Inferior parietal cortex (tissue), 1 donor: Measurements from ENCODE around the gene TMEM184A.
"Not testable (repeated sequence)": the region's sequence is repeated elsewhere in the genome, so short reads cannot be mapped to it uniquely, and the experiment has no call there.

Source experiments
- DNase-seq: peaks from one replicate; pipeline ENCODE4 v3.0.0-alpha.2; 2016; ENCODE audit errors: extremely low spot score

Gene TMEM184A

GRCh38 chr7:1590476-1590875, 34.5 kb upstream of the TMEM184A start:
- DNase-seq: no peak

DNA sequence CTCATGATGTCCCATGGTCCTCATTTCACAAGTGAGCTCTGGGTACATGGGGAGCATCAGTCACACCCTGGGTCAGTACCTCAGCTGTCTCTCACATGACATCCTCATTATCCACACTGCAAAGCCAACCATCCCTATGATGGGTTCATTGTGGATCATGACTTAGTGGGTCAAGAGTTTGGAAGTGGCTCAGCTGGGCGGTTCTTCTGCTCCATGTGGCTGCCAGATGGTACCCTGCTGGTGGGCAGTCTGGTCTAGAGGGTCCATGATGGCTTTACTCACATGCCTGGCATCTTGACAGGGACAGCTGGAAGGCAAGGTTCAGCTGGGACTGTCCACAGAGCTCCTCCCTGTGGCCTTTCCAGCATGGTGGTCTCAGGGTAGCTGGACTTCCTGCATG, 33.0 kb upstream of the TMEM184A start:
- no peak for DNase-seq

GRCh38 chr7:1587738-1588137, 31.7 kb upstream of the TMEM184A start:
- DNase-seq: no peak

DNA sequence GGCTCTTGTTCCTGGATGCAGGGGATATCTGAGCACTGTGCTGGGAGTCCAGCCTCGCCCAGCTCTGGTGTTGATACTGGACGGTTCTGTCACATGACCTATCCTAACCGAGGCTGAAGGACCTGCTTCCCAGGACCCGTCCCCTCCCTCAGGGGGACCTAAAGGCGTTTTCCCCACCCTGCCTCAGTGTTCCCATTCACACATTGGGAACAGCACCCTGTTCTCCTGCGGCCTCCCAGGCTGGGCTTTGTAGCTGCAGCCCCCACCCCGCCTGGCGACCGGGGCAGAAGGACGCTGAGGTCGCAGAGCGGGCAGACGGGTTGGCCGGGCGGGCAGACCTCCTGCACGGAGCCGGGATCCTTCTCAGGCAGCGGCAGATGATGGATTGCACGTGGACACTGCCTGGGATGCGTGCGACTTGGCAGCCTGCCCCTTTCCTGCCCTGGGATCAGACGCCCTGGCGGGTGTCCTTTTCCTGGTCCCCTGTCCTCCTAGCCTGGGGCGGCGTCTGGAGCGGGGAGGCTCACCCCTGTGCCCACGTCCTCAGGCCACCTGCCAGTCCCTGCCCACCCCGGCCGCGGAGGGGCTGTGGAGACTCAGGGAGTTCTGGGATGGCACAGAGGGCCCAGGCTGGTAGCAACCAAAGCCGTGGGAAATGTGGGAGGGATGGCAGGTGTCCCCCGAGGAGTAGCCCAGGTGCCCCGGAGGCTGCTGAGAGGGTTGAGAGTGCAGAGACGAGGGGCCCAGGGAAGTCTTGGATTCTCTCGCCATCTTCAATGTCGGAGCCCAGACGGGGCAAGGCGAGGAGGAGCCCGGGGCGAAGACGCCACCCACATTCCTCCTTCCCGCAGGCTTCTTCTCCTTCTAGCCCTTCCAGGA, 31.1 kb upstream of the TMEM184A start:
- no peak for DNase-seq

DNA sequence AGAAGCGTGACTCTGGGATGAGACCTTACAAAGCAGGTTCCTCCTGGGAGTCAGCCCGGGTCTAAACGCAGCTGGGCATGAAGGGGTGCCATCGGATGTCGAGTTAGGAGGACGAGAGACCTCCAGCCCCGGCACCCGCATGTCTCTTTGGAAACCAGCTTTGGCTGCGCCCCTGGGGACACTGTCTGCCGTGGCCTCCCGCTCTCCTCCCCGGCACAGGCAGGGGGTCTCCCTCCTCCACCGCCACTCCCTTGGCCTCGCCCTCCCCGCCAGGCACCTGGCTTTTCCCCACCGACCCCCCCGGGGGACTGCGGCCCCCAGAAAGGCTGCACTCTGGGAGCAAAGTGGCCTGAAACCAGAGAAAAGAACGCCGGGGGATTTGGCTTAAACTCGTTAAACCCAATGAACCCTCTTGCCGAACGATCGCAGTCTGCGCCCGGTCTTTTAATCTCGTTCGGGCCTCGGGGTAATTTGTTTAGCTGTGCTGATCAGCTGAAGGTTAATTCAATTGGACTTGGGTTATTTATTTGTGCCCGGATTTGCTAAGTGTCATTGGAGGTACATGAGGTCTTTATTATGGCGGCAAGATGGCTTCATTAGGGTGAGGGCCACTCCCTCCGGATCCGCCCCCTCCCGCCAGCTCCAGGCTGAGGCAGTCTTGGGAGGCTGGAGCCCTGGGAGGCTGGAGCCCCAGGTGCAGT, 30.3 kb upstream of the TMEM184A start:
- DNase-seq: no peak

DNA sequence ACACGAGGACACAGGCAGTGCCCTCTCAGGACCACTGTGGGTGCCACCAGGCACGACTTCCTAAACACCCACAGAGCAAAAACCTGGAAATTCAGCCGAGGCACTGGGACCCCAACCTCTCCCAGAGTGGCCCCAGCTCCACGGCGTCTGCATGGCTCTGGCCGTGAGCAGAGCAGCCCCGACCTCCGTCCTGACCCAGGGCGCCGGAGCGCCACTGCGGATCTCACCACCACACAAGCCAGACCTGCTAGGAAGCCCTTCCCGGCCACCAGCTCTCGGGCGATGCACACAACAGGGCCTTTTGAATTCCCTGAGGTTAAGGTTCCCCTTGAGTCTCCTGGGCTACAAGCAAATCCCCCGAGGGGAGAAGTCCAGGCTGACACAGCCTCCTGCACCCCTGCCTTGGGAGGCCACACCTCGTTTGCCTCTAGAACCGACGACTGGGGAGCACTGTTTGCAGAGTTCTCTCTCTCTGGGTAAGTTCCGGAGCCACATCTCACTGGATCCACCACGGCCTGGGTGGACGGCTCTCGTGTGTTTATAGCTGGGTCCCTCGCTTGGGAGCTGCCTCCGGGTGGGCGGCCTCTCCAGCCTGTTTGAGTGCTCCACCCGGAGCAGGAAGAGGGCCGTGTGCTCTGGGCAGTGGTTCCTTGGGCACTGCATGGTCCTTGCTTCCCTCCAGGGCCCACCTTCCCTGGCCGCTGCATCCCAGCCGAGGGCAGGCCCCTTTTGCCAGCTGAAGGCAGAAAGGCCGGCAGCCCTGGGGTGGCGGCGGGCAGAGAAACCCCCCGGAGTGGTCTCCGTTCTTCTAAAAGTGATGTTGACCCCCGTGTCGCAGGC, 29.4 kb upstream of the TMEM184A start:
- no peak for DNase-seq

DNA sequence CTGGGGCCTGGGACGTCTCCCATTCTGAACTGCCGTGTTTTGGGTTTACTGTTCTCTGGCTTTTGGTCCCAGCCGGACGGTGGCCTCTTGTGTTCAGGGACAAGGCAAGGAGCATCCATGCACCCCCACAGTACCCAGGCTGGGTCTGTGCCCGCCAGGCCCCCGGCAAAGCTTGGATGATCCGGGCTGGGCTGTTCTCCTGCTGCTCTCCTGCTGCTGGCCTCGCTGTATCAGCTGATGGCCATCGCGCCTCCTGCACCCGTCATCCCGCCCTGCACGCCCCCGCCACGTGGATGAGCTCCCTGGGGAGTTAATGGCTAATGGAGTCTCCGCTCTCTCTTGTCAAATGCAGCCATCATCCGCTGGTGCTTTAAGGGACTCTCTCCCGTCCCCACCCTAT, 28.7 kb upstream of the TMEM184A start:
- DNase-seq: no peak

DNA sequence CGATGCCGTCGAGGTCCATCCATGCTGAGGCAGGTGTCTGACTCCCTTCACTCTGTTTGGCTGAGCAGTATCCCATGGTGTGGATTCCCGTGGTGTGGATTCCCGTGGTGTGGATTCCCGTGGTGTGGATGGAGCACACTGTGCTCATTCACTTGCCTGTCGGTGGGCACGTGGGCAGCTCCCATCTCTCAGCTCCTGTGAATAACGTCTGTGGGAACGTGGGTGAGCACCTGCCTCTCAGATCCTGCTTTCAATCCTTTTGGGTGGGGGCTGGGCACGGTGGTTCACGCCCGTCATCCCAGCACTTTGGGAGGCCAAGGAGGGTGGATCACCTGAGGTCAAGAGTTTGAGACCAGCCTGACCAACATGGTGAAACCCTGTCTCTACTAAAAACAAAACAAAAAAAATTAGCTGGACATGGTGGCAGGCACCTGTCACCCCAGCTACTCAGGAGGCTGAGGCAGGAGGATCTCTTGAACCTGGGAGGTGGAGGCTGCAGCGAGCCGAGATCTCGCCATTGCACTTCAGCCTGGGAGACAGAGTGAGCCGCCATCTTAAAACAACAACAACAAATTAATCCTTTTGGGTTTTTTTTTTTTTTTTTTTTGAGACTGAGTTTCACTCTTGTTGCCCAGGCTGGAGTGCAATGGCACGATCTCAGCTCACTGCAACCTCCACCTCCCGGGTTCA, 27.4 kb upstream of the TMEM184A start:
- DNase-seq: not testable (repeated sequence)

GRCh38 chr7:1580422-1581030, 24.5 kb upstream of the TMEM184A start:
- DNase-seq: no peak

- DNase-seq: peak; percentile 64
These were observed 23.7 kb upstream of the TMEM184A start for GRCh38 chr7:1579481-1580421.

- DNase-seq: no peak
These were observed 22.5 kb upstream of the TMEM184A start for GRCh38 chr7:1578513-1578912.

DNA sequence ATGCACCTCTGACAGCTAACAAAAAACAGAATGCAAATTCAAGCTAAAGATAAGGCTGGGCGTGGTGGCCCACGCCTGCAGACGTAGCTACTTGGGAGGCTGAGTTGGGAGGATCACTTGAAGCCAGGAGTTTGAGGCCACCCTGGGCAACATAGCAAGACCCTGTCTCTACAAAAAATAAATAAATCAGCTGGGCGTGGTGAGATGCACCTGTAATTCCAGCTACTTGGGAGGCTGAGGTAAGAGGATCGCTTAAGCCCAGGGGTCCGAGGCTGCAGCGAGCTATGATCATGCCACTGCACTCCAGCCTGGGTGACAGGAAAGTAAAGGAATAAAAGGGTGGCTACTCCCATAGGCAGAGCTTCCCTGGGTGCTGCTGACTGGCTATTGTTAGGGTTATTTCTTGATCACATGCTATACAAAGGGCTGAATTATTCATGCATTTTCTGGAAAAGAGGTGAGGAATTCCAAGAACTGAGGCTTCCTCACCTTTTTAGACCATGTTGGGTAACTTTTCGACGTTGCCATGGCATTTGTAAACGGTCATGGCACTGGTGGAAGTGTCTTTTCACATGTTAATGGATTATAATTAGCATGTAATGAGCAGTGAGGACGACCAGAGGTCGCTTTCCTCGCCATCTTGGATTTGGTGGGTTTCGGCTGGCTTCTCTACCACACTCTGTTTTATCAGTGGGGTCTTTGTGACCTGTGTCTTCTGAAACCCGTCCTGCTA, 20.7 kb upstream of the TMEM184A start:
- no peak for DNase-seq

GRCh38 chr7:1575809-1576208, 19.8 kb upstream of the TMEM184A start:
- DNase-seq: no peak

- peak; percentile 15 for DNase-seq
These were observed 16.3 kb upstream of the TMEM184A start for GRCh38 chr7:1572111-1572822.

DNA sequence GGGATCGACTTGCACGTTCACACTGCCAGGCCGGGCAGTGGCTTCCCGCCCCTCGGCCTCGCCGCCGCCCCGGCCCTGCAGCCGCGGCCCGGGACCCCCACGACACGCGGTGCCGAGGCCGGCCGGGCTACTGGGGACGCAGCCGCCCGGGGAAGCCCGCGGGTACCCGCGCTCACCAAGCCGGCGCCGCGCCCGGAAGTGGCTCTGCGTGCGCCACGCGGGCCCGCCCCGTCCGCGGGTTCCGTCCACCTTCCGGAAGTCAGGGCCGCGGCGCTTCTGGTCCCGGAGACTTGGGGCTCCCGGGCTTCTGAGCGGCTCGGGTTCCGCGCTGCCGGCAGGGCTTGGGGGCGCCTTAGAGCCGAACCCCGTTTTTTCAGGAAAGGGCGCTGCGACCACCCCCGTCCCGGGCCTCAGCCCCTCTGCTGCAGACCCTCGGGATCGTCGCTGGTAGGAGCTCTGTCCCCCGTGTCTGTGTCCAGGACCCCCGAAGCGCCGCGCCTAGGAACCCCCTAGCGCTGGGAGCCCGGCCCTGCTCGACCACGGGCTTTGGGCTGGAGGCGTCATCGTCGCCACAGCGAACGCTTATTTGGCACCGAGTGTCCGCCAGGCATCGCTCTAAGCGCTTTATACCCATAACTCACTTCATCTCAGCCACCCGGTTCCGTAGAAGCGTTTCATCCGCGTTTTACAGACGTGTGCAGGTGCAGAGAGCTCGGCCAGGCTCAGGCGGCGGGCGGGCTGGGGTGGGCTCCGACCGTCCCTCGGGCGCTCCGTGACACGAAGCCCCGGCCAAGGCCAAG, 14.0 kb upstream of the TMEM184A start, which contains the start of gene PSMG3:
TSS of gene PSMG3 (minus strand) at position 200 of the 800 bp plus-strand sequence. CDS start 693 bp downstream, outside the sequence.
- DNase-seq: peak; percentile 84

DNA sequence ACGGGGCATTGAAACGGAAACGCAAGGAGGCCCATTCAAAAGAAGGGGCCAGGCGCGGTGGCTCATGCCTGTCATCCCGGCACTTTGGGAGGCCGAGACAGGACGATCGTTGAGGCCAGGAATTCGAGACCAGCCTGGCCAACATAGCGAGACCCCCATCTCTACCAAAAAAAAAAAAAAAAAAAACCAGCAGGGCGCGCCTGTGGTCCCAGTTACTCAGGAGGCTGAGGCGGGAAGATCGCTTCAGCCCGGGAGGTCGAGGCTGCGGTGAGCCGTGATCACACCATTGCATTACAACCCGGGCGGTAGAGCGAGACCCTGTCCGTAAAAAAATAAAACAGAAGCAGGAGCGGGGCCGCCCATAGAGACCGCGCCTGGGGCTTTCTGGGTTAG, 13.4 kb upstream of the TMEM184A start:
- no peak for DNase-seq

- no peak for DNase-seq
These were observed 13.0 kb upstream of the TMEM184A start for GRCh38 chr7:1569016-1569415.
